ENCODE data around the gene HACD4.

HACD4 gene

DNA sequence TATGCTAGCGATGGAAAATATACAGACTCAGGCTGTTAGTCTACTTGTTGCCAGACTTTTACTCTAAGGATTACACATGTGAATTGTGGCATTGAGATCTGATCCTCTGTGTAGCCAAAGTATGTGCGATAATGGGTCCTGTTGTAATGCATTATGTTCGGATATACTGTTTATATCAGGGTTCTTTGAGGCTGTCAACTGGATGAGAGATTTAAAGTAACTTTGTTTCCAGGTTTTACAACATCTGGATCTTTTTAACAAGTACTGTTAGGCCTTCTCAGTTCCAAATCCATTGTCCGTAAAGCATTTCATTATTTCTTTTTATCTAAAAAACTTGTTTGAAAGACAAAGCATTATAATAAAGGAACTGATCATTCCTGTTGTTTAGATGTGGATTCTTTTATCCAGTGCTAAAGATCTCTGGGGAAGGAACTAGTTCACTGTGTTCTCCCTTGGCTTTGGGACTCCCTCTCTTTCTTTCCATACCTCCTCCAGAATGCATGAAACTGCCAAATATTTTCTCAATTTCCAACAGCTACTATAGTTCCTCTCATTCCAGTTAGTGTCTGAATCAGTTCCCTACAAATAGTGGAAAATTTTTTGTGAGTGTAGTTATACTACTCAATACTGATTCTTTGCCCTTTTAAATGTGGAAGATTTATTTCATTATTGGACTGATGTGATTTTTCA, 68.8 kb downstream of the HACD4 start:
- Mint-ChIP-seq H3K36me3 (peaks cover 19% of the 10 kb centered on the region), H3K27ac (no peak overlapping the region), H3K27me3 (no peaks in the 10 kb centered on the region), H3K4me1 (ENCODE audit: low read depth) (no peaks in the 10 kb centered on the region), H3K4me3 (no peak overlapping the region), H3K9me3 (ENCODE audit: low read depth) (no peaks in the 10 kb centered on the region)

DNA sequence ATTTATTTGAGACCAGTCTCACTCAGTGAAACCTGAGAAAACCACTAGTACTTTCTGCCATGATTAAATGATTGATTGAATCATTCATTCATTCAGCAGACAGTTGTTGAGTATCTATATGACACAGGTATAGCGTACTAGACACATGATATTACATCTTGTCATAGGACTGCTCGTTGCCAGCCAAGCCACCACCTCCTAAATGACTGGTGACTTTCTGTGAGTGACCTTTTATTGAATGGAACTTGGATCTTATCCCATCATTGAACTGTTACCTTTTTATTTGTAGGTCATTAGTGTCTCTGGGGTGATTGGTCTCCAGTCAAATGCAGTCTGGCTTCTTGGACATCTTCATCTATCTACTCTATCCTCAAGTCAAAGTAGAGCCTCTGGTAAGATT, 80.7 kb downstream of the HACD4 start:
- Mint-ChIP-seq H3K4me1 (ENCODE audit: low read depth) (no peaks in the 10 kb centered on the region), H3K36me3 (peaks cover 23% of the 10 kb centered on the region), H3K27me3 (no peaks in the 10 kb centered on the region), H3K27ac (no peak overlapping the region), H3K9me3 (ENCODE audit: low read depth) (no peaks in the 10 kb centered on the region), H3K4me3 (no peak overlapping the region)

Measured in activated naive CD8-positive, alpha-beta T cell (primary cell).